HEK293 (cell line): ENCODE results near the gene SMIM14.
A peak's percentile ranks its signal among the peaks of the same experiment; 100 is the strongest.
"Not testable (repeated sequence)": the region's sequence is repeated elsewhere in the genome, so short reads cannot be mapped to it uniquely, and the experiment has no call there.

Experiments used
- CTCF ChIA-PET: fragments of 350-600 bp; formaldehyde crosslinking; extraction: SDS; loops from one replicate; lab custom pipeline; 2021; ENCODE audit warnings: antibody characterized with exemption; lab: Yijun Ruan, JAX
- POLR2A ChIA-PET: fragments of 300-600 bp; formaldehyde crosslinking; extraction: SDS; loops from one replicate; lab custom pipeline; 2020; ENCODE audit warnings: antibody characterized with exemption, inconsistent platforms; lab: Yijun Ruan, JAX
- H3K27ac ChIP-seq: fragments of 200-500 bp; sonication (Bioruptor generic); 2 replicates; pipeline ENCODE4 v1.5.1; 2014; ENCODE audit warnings: low read depth, low read length, control low read depth, inconsistent platforms; ENCODE audit errors: extremely low read depth
- H3K36me3 ChIP-seq, 2 experiments: fragments of 200-500 bp in 1 of 2; sonication (Bioruptor generic) in 1 of 2; 1 replicate in 1 of 2; 2 replicates in 1 of 2; pipeline ENCODE4 v1.5.1; 2014 to 2017; ENCODE audit warnings: inconsistent platforms in 2 of 2, low read length in 2 of 2; ENCODE audit not compliant: control insufficient read depth in 2 of 2, insufficient read depth in 1 of 2
- H3K4me1 ChIP-seq: fragments of 200-500 bp; sonication (Bioruptor generic); 2 replicates; pipeline ENCODE4 v1.5.1; 2014; ENCODE audit warnings: mild to moderate bottlenecking, low read length, inconsistent platforms; ENCODE audit not compliant: control insufficient read depth, insufficient read depth
- H3K4me3 ChIP-seq: 2 replicates; pipeline ENCODE4 v1.5.1; 2011; ENCODE audit warnings: low read depth, mild to moderate bottlenecking, control low read depth, low read length, moderate library complexity
- H3K9me3 ChIP-seq: fragments of 200-500 bp; sonication (Bioruptor generic); 2 replicates; pipeline ENCODE4 v1.5.1; 2014; ENCODE audit warnings: low read depth, low read length, inconsistent platforms; ENCODE audit not compliant: control insufficient read depth, insufficient read depth
- KLF16 ChIP-seq: fragments of 450-650 bp; formaldehyde crosslinking; IDR thresholded peaks from 2 replicates; pipeline ENCODE4 v1.5.1; 2017; ENCODE audit warnings: missing biosample characterization, missing genetic modification characterization
- KLF7 ChIP-seq: fragments of 450-650 bp; formaldehyde crosslinking; IDR thresholded peaks from 2 replicates; pipeline ENCODE4 v1.5.1; 2016; ENCODE audit warnings: missing biosample characterization, missing genetic modification characterization, borderline replicate concordance
- REST ChIP-seq: fragments of 450-650 bp; formaldehyde crosslinking; IDR thresholded peaks from 2 replicates; pipeline ENCODE4 v1.5.1; 2016; ENCODE audit warnings: missing biosample characterization, missing genetic modification characterization
- ZBTB26 ChIP-seq: fragments of 450-650 bp; formaldehyde crosslinking; optimal IDR thresholded peaks from 2 replicates; pipeline ENCODE3; 2016; ENCODE audit warnings: missing biosample characterization, mild to moderate bottlenecking, missing genetic modification characterization
- ZBTB49 ChIP-seq: fragments of 450-650 bp; formaldehyde crosslinking; IDR thresholded peaks from 2 replicates; pipeline ENCODE4 v1.5.1; 2016; ENCODE audit warnings: missing biosample characterization, missing genetic modification characterization, low read depth
- ZBTB6 ChIP-seq: fragments of 450-650 bp; formaldehyde crosslinking; IDR thresholded peaks from 2 replicates; pipeline ENCODE4 v1.5.1; 2017; ENCODE audit warnings: missing biosample characterization, missing genetic modification characterization
- ZNF146 ChIP-seq: fragments of 450-650 bp; formaldehyde crosslinking; IDR thresholded peaks from 2 replicates; pipeline ENCODE4 v1.5.1; 2016; ENCODE audit warnings: missing biosample characterization, missing genetic modification characterization
- ZNF2 ChIP-seq: fragments of 450-650 bp; formaldehyde crosslinking; IDR thresholded peaks from 2 replicates; pipeline ENCODE4 v1.5.1; 2016; ENCODE audit warnings: missing biosample characterization, missing genetic modification characterization
- ZNF324 ChIP-seq: fragments of 450-650 bp; formaldehyde crosslinking; IDR thresholded peaks from 2 replicates; pipeline ENCODE4 v1.5.1; 2016; ENCODE audit warnings: missing biosample characterization, missing genetic modification characterization
- ZNF398 ChIP-seq: fragments of 450-650 bp; formaldehyde crosslinking; IDR thresholded peaks from 2 replicates; pipeline ENCODE4 v1.5.1; 2017; ENCODE audit warnings: missing biosample characterization, missing genetic modification characterization
- ZNF560 ChIP-seq: fragments of 450-650 bp; formaldehyde crosslinking; IDR thresholded peaks from 2 replicates; pipeline ENCODE4 v1.5.1; 2017; ENCODE audit warnings: missing biosample characterization, missing genetic modification characterization, borderline replicate concordance
- ZNF645 ChIP-seq: fragments of 450-650 bp; formaldehyde crosslinking; IDR thresholded peaks from 2 replicates; pipeline ENCODE4; 2016; ENCODE audit warnings: missing biosample characterization, missing genetic modification characterization
- ZNF701 ChIP-seq: fragments of 450-650 bp; formaldehyde crosslinking; IDR thresholded peaks from 2 replicates; pipeline ENCODE4 v1.5.1; 2016; ENCODE audit warnings: missing biosample characterization, missing genetic modification characterization
- ZNF707 ChIP-seq: fragments of 450-650 bp; formaldehyde crosslinking; IDR thresholded peaks from 2 replicates; pipeline ENCODE4 v1.5.1; 2016; ENCODE audit warnings: missing biosample characterization, missing genetic modification characterization
- ZNF843 ChIP-seq: fragments of 450-650 bp; formaldehyde crosslinking; IDR thresholded peaks from 2 replicates; pipeline ENCODE4 v1.5.1; 2016; ENCODE audit warnings: missing biosample characterization, missing genetic modification characterization

Gene SMIM14

GRCh38 chr4:39670296-39670695 lies 31.6 kb upstream of the SMIM14 start:
- CTCF ChIA-PET, H3K4me3 ChIP-seq, H3K36me3 ChIP-seq, H3K27ac ChIP-seq, H3K4me1 ChIP-seq, H3K9me3 ChIP-seq, POLR2A ChIA-PET: not testable (repeated sequence)
- peak; percentile 91 for TF ChIP-seq ZNF146 (tag by site-specific recombination)

GRCh38 chr4:39668887-39669286 lies 30.2 kb upstream of the SMIM14 start:
- no peak for TF ChIP-seq ZNF2
- no peak for TF ChIP-seq REST
- TF ChIP-seq ZNF324 (tag by site-specific recombination), result no peak
- TF ChIP-seq ZBTB6, result no peak
- Histone ChIP-seq H3K4me3 (no peak overlapping the region), H3K36me3 (no peaks in the 10 kb centered on the region), H3K27ac (no peak overlapping the region), H3K4me1 (no peaks in the 10 kb centered on the region), H3K9me3 (no peaks in the 10 kb centered on the region)
- POLR2A ChIA-PET, result no interaction called here
- CTCF ChIA-PET, result no interaction called here

GRCh38 chr4:39667706-39668105 lies 29.0 kb upstream of the SMIM14 start:
- Histone ChIP-seq H3K4me3 (no peak overlapping the region), H3K36me3 (no peaks in the 10 kb centered on the region), H3K9me3 (no peaks in the 10 kb centered on the region), H3K27ac (no peak overlapping the region), H3K4me1 (no peaks in the 10 kb centered on the region)
- ChIA-PET CTCF (interaction anchor here (0.6 kb wide), 1 partner anchor 11 kb away, joined by 3 read pairs; no protein-coding TSS in a partner anchor), POLR2A (no interaction called here)
- TF ChIP-seq ZNF701, result no peak
- no peak for TF ChIP-seq ZNF843 (tag by site-specific recombination)
- TF ChIP-seq ZNF398 (tag by site-specific recombination), result no peak
- no peak for TF ChIP-seq KLF7 (tag by site-specific recombination)
- TF ChIP-seq ZNF560, result no peak
- no peak for TF ChIP-seq KLF16 (tag by site-specific recombination)
- no peak for TF ChIP-seq ZNF707 (tag by site-specific recombination)
- no peak for TF ChIP-seq ZBTB26 (tag by site-specific recombination)
- TF ChIP-seq ZBTB6, result no peak
- no peak for TF ChIP-seq ZNF645 (tag by site-specific recombination)
- TF ChIP-seq ZNF324 (tag by site-specific recombination), result no peak
- TF ChIP-seq ZBTB49, result no peak
